Measurements from ENCODE around the gene SHKBP1.

Gene SHKBP1

GRCh38 chr19:40599331-40599901 lies 22.7 kb downstream of the SHKBP1 start:
- peak overlapping the region; percentile 30; the same call in 1 of the 2 replicates for H3K27ac ChIP-seq
- TF ChIP-seq CTCF (IDR thresholded peaks at IDR 0.05) (no peak), ZFX (IDR thresholded peaks at IDR 0.05; ENCODE audit: borderline replicate concordance) (no peak)

GRCh38 chr19:40599902-40600569 lies 23.4 kb downstream of the SHKBP1 start:
- peak overlapping the region; percentile 30; the same call in 1 of the 2 replicates for H3K27ac ChIP-seq

GRCh38 chr19:40600570-40601133 lies 24.0 kb downstream of the SHKBP1 start:
- no peak for TF ChIP-seq ZFX (IDR thresholded peaks at IDR 0.05; ENCODE audit: borderline replicate concordance)
- H3K27ac ChIP-seq = no peak overlapping the region

More at GRCh38 chr19:40599902-40600569, 23.4 kb downstream of the SHKBP1 start:
- TF ChIP-seq CTCF (IDR thresholded peaks at IDR 0.05) = no peak
- no peak for TF ChIP-seq ZFX (IDR thresholded peaks at IDR 0.05; ENCODE audit: borderline replicate concordance)

- peak within 1 kb of the TSS; percentile 97 for H3K27ac ChIP-seq
- TF ChIP-seq ZFX (IDR thresholded peaks at IDR 0.05; ENCODE audit: borderline replicate concordance) = no peak
- peak; percentile 45 for TF ChIP-seq CTCF (IDR thresholded peaks at IDR 0.05)
Measured at GRCh38 chr19:40601134-40601974, 24.7 kb downstream of the SHKBP1 start, which contains the start of gene LTBP4. Gene LTBP4 (plus strand): TSS chr19:40601369. CDS start chr19:40601388, 19 bp downstream.

- peak overlapping the region; percentile 97 for H3K27ac ChIP-seq
- TF ChIP-seq CTCF (IDR thresholded peaks at IDR 0.05) (no peak), ZFX (IDR thresholded peaks at IDR 0.05; ENCODE audit: borderline replicate concordance) (no peak)
Measured at GRCh38 chr19:40603071-40603388, 26.4 kb downstream of the SHKBP1 start.

- peak; percentile 16; the same call in 1 of the 2 replicates for TF ChIP-seq CTCF (IDR thresholded peaks at IDR 0.05)
- TF ChIP-seq ZFX (IDR thresholded peaks at IDR 0.05; ENCODE audit: borderline replicate concordance) = no peak
- peak overlapping the region; percentile 97 for H3K27ac ChIP-seq
Measured at GRCh38 chr19:40603389-40604170, 26.9 kb downstream of the SHKBP1 start.

GRCh38 chr19:40604171-40604646 lies 27.5 kb downstream of the SHKBP1 start:
- peak overlapping the region; percentile 97 for H3K27ac ChIP-seq
- TF ChIP-seq ZFX (IDR thresholded peaks at IDR 0.05; ENCODE audit: borderline replicate concordance) (no peak), CTCF (IDR thresholded peaks at IDR 0.05) (no peak)
